Amniotic stem cell (primary cell): ENCODE data around the gene GAB2.
A peak's percentile ranks its signal among the peaks of the same experiment; 100 is the strongest.
"Not testable (repeated sequence)": the region's sequence is repeated elsewhere in the genome, so short reads cannot be mapped to it uniquely, and the experiment has no call there.

ENCODE experiments used
- DNase-seq: peaks from one replicate; lab custom pipeline; 2025; lab: John Stamatoyannopoulos, UW

The GAB2 gene

GRCh38 chr11:78250099-78250498, 167.5 kb downstream of the GAB2 start:
- DNase-seq = no peak

DNA sequence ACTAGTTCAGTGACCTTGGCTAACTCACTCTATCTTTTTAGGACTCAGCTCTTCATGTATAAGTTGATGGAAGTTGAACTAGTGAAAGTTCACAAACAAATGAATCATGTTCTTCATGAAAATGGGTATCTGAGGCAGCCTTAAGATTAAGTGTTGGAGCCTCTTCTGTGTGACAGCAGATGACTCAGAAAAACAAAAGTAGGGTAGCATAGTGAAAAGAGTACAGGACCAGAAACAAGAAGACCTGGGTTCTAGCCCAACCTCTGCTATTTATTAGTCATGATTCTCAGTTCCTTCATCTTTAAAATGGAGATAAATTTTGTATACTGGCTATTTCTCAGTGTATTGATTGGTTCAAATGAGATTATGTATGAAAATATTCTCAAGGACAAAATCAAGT, 168.7 kb downstream of the GAB2 start:
- no peak for DNase-seq

GRCh38 chr11:78248191-78248590, 169.4 kb downstream of the GAB2 start:
- DNase-seq = no peak

DNA sequence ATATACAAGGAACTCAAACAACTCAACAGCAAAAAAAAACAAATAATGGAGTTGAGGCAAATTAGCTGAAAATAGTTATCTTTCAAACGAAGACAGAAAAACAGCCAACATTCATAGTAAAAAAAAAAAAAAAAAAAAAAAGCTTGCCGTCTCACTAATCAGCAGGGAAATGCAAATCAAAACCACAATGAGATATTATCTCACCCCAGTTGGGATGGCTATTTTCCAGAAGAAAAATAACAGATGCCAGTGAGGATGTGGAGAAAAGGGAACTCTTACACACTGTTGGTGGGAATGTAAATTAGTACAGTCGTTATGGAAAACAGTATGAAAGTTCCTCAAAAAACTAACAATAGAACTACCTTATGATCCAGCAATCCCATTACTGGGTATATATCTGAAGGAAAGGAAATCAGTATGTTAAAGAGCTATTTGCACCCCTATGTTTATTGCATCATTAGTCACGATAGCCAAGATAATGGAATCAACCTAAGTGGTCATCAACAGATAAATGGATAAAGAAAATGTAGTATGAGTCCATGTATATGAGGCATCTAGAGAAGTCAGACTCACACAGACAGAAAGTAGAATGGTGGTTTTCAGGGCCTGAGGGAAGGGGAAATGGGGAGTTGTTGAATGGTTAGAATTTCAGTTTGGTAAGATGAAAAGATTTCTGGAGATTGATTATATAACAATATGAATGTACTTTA, 172.9 kb downstream of the GAB2 start:
- no peak for DNase-seq

GRCh38 chr11:78244080-78244479, 173.5 kb downstream of the GAB2 start:
- DNase-seq = no peak

- no peak for DNase-seq
Measured at GRCh38 chr11:78241475-78241874, 176.1 kb downstream of the GAB2 start.

- no peak for DNase-seq
Measured at GRCh38 chr11:78239781-78240180, 177.8 kb downstream of the GAB2 start.

DNA sequence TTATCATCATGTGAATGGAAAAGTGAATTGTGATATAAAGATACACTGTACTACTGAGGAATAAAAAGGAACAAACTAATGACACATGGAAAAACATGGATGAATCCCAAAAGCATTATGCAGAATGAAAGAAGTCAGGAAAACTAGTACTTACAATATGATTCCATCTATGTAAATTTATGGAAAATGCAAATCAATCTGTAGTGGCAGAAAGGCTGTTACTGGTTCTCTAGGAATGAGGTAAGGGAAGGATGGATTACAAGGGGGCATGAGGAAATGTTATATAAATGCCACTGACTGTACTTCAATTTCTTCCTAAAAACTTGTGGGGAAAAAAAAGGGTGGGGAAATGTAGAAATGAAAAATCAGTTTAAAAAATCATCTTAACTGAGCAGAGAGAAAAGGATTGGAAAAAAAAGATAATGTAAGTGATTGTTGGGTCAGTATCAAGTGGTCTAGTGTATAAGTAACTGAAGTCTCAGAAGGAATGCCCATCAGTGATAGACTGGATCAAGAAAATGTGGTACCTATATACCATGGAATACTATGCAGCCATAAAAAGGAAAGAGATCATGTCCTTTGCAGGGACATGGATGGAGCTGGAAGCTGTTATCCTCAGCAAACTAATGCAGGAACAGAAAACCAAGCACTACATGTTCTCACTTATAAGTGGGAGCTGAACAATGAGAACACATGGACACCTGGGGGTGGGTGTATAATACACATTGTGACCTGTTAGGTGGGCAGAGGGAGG, 180.2 kb downstream of the GAB2 start:
- DNase-seq = no peak

GRCh38 chr11:78234006-78234405, 183.6 kb downstream of the GAB2 start:
- DNase-seq = no peak

GRCh38 chr11:78233046-78233445, 184.6 kb downstream of the GAB2 start:
- not testable (repeated sequence) for DNase-seq

- DNase-seq = no peak
Measured at GRCh38 chr11:78231962-78232501, 185.6 kb downstream of the GAB2 start.

GRCh38 chr11:78230161-78230877, 187.3 kb downstream of the GAB2 start:
- DNase-seq = no peak

DNA sequence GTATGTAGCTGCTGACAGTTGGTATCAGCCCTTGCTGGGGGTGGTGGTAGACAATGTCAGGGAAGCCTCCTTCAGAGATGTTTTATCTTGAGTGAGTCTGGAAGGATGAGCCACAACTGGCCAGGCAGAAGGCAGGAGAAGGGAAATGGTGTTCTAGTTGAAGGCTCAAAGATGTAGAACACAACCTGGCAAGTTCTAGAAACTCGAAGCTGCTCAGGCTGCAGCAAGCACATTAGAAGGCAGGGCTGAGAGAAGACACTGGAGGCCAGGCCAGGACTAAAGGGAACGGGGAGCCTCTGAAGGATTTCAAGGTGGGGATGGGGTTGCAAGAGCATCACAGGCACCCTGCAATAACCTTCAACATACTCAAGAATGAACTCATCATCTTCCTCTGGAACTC, 188.5 kb downstream of the GAB2 start:
- DNase-seq = no peak

- peak; percentile 27 for DNase-seq
Measured at GRCh38 chr11:78228467-78228866, 189.2 kb downstream of the GAB2 start.

DNA sequence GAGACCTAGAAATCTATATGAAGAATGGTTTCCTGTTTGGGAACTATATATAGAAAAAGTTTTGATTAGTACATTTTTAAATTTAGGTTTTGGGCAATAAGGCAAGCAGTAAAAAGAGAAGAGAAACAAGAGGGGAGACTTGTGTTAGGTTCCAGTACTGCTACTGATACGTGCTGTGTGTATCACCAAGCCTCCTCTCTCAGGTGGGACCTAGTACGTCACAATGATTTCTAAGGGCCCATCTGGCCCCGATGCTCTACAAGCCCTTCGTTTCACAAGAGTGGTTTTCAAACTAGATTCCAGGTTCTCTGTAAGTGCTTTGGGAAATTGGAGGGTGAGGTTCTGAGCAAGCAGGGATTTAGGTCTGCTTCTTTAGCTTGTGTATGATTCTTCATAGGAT, 189.7 kb downstream of the GAB2 start:
- no peak for DNase-seq

DNA sequence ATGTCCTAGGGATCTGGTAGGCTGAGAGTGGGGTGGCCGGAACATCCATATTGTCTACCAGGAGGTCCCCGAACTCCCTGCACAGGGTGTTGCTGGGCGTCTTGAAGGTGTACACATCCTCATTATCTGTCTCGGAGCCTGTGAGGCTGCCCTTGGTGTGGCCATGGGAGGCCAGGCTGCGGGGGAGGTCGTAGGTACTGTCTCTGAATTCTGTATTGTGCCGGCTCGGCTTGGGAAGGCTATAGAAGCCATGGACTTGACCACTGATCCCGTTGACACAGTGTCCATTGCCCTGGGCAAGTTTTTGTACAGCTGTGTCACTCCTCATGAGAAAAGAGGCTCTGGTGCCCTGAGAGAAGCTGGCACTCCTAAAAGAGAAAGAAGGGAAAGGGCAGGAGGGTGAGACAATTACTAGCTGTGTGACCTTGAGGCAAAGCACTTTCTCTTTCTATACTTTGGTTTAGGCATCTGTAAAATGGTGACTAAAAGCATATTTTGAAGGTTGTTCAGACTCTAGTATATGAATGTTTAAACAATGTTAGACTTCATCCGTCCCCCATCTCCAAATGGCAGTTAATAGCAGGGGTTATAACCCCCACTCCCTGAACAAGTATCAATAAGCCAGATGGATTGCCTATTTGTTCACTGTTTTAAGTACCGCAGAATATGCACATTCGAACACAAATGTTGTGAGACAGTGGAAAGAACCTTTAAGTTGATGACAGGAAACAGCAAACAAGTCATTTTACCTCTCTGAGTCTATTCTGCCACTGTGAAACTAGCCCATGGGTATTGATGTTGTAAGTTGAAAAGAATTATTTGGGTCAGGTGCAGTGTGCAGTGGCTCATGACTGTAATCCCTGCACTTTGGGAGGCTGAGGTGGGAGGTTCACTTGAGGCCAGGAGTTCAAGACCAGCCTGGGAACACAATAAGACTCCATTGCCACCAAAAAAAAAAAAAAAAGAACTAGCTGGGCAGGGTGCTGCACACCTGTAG, 190.6 kb downstream of the GAB2 start:
- no peak for DNase-seq

GRCh38 chr11:78224906-78225420, 192.7 kb downstream of the GAB2 start:
- no peak for DNase-seq

GRCh38 chr11:78224506-78224905, 193.1 kb downstream of the GAB2 start:
- no peak for DNase-seq

- no peak for DNase-seq
Measured at GRCh38 chr11:78223320-78223954, 194.2 kb downstream of the GAB2 start.

GRCh38 chr11:78222726-78223125, 194.9 kb downstream of the GAB2 start:
- not testable (repeated sequence) for DNase-seq
